Progenitor cell of endocrine pancreas (in vitro differentiated cells): Measurements from ENCODE around the gene PILRB. TPM values are rescaled to one million over a fixed set of nuclear protein-coding genes. Genes with fewer than 3 reads are reported as not detected.

Experiments
- DNase-seq: peaks from one replicate; pipeline ENCODE4 v3.0.0; 2021; ENCODE audit warnings: low spot score; ENCODE audit not compliant: unreplicated experiment
- H3K27ac Mint-ChIP-seq: 2 replicates; pipeline ENCODE4 v1.8.0; 2021; ENCODE audit warnings: mild to moderate bottlenecking, moderate library complexity, mixed read lengths
- H3K27me3 Mint-ChIP-seq: 2 replicates; pipeline ENCODE4 v1.8.0; 2021; ENCODE audit warnings: mixed read lengths
- H3K36me3 Mint-ChIP-seq: 2 replicates; pipeline ENCODE4 v1.8.0; 2022; ENCODE audit warnings: mixed read lengths; ENCODE audit not compliant: insufficient read depth
- H3K4me1 Mint-ChIP-seq: 2 replicates; pipeline ENCODE4 v1.8.0; 2021; ENCODE audit warnings: low read depth, mixed read lengths
- H3K4me3 Mint-ChIP-seq: 2 replicates; pipeline ENCODE4 v1.8.0; 2021; ENCODE audit warnings: low read depth, mild to moderate bottlenecking, moderate library complexity, mixed read lengths
- H3K9me3 Mint-ChIP-seq: 2 replicates; pipeline ENCODE4 v1.8.0; 2021; ENCODE audit warnings: low read depth, mixed read lengths
- CTCF ChIP-seq: fragments of 200-600 bp; sonication (generic); IDR thresholded peaks from one replicate; pipeline ENCODE4 v1.5.0; 2021; ENCODE audit warnings: antibody characterized with exemption, mild to moderate bottlenecking; ENCODE audit not compliant: unreplicated experiment
- total RNA-seq: library from RNA; stranded (reverse); gene quantifications from 2 replicates; pipeline ENCODE4 v1.2.1, GENCODE V29; 2021

Gene PILRB
- total RNA-seq, 1 donor from 2014 or later = 67.9 TPM

- TF ChIP-seq CTCF = no peak
- no peak for DNase-seq
- Mint-ChIP-seq H3K4me1 (no peaks in the 10 kb centered on the region), H3K9me3 (no peaks in the 10 kb centered on the region), H3K4me3 (no peak overlapping the region), H3K27me3 (peaks cover 16% of the 10 kb centered on the region), H3K36me3 (no peaks in the 10 kb centered on the region), H3K27ac (no peak overlapping the region)
Measured at GRCh38 chr7:100413346-100413745, 55.4 kb downstream of the PILRB start.

GRCh38 chr7:100413889-100414288 is 56.0 kb downstream of the PILRB start:
- no peak for DNase-seq
- Mint-ChIP-seq H3K9me3 (no peaks in the 10 kb centered on the region), H3K4me3 (no peak overlapping the region), H3K27me3 (peaks cover 16% of the 10 kb centered on the region), H3K36me3 (no peaks in the 10 kb centered on the region), H3K4me1 (no peaks in the 10 kb centered on the region), H3K27ac (no peak overlapping the region)
- TF ChIP-seq CTCF = no peak

- no peak overlapping the region for H3K4me3 Mint-ChIP-seq
- H3K27ac Mint-ChIP-seq = no peak overlapping the region
- peaks cover 16% of the 10 kb centered on the region for H3K27me3 Mint-ChIP-seq
- no peak for TF ChIP-seq CTCF
- DNase-seq = no peak
- no peaks in the 10 kb centered on the region for H3K4me1 Mint-ChIP-seq
- no peaks in the 10 kb centered on the region for H3K9me3 Mint-ChIP-seq
- H3K36me3 Mint-ChIP-seq = no peaks in the 10 kb centered on the region
Measured at GRCh38 chr7:100415448-100415847, 57.5 kb downstream of the PILRB start.

Other genes with a start within 250 kb of the PILRB start
- 79.6 and 91.2 TPM in 2 replicates for gene TAF6, start 238.8 kb upstream of the PILRB start, total RNA-seq
- 22.5 and 25.5 TPM in 2 replicates for gene CNPY4, start 238.5 kb upstream of the PILRB start, total RNA-seq
- gene MBLAC1, start 231.2 kb upstream of the PILRB start, total RNA-seq = 1.6 and 2.2 TPM in 2 replicates
- 106 and 116 TPM in 2 replicates for gene LAMTOR4, start 209.2 kb upstream of the PILRB start, total RNA-seq
- 29.6 and 30.7 TPM in 2 replicates for gene TRAPPC14, start 199.4 kb upstream of the PILRB start, total RNA-seq
- 4.9 and 5.1 TPM in 2 replicates for gene GAL3ST4, start 189.5 kb upstream of the PILRB start, total RNA-seq
- 64.0 and 65.2 TPM in 2 replicates for gene GPC2, start 180.7 kb upstream of the PILRB start, total RNA-seq
- 2.4 and 2.5 TPM in 2 replicates for gene STAG3, start 180.2 kb upstream of the PILRB start, total RNA-seq
- not detected in 2 replicates for gene PVRIG, start 138.2 kb upstream of the PILRB start, total RNA-seq
- not detected in 2 replicates for gene SPDYE3, start 50.4 kb upstream of the PILRB start, total RNA-seq
- 3.9 and 5.3 TPM in 2 replicates for gene PILRA, start 15.4 kb downstream of the PILRB start, total RNA-seq
- 2.5 and 3.8 TPM in 2 replicates for gene ZCWPW1, start 70.6 kb downstream of the PILRB start, total RNA-seq
- 34.6 and 35.4 TPM in 2 replicates for gene MEPCE, start 71.7 kb downstream of the PILRB start, total RNA-seq
- 23.7 and 29.8 TPM in 2 replicates for gene PPP1R35, start 78.4 kb downstream of the PILRB start, total RNA-seq
- 0.67 and 1.7 TPM in 2 replicates for gene SPACDR, start 106.1 kb downstream of the PILRB start, total RNA-seq
- gene TSC22D4, start 121.1 kb downstream of the PILRB start, total RNA-seq = 27.9 and 32.2 TPM in 2 replicates
- 4.6 and 4.9 TPM in 2 replicates for gene NYAP1, start 125.8 kb downstream of the PILRB start, total RNA-seq
- gene AGFG2, start 181.1 kb downstream of the PILRB start, total RNA-seq = 9.8 and 10.3 TPM in 2 replicates
- 7.7 and 8.1 TPM in 2 replicates for gene SAP25, start 215.8 kb downstream of the PILRB start, total RNA-seq
- 76.6 and 82.7 TPM in 2 replicates for gene LRCH4, start 228.0 kb downstream of the PILRB start, total RNA-seq
- gene FBXO24, start 228.2 kb downstream of the PILRB start, total RNA-seq = 0.41 and 1.2 TPM in 2 replicates
- gene PCOLCE, start 244.2 kb downstream of the PILRB start, total RNA-seq = 16.1 and 20.3 TPM in 2 replicates